ENCODE data around the gene MBTD1.

- TF ChIP-seq ELF4 (IDR thresholded peaks at IDR 0.05) (no peak), FOXM1 (IDR thresholded peaks at IDR 0.05; ENCODE audit: borderline replicate concordance) (no peak), TARDBP (IDR thresholded peaks at IDR 0.05) (no peak), BHLHE40 (IDR thresholded peaks at IDR 0.05; ENCODE audit: borderline replicate concordance) (no peak), CTBP1 (IDR thresholded peaks at IDR 0.05; ENCODE audit: borderline replicate concordance) (no peak), L3MBTL2 (conservative IDR thresholded peaks at IDR 0.05) (no peak), ZNF384 (IDR thresholded peaks at IDR 0.05) (no peak), FOXA1 (IDR thresholded peaks at IDR 0.05) (no peak), SUZ12 (IDR thresholded peaks at IDR 0.05) (no peak)
These were observed 1.4 kb upstream of the MBTD1 start for GRCh38 chr17:51261024-51261963.

Data from HEK293T (cell line).